HEK293 (cell line): ENCODE measurements around the gene GAMT.
"Not testable (repeated sequence)": the region's sequence is repeated elsewhere in the genome, so short reads cannot be mapped to it uniquely, and the experiment has no call there.

ENCODE experiments used
- CTCF ChIA-PET: fragments of 350-600 bp; formaldehyde crosslinking; extraction: SDS; loops from one replicate; lab custom pipeline; 2021; ENCODE audit warnings: antibody characterized with exemption; lab: Yijun Ruan, JAX
- POLR2A ChIA-PET: fragments of 300-600 bp; formaldehyde crosslinking; extraction: SDS; loops from one replicate; lab custom pipeline; 2020; ENCODE audit warnings: antibody characterized with exemption, inconsistent platforms; lab: Yijun Ruan, JAX
- H3K27ac ChIP-seq: fragments of 200-500 bp; sonication (Bioruptor generic); 2 replicates; pipeline ENCODE4 v1.5.1; 2014; ENCODE audit warnings: low read depth, low read length, control low read depth, inconsistent platforms; ENCODE audit errors: extremely low read depth
- H3K36me3 ChIP-seq, 2 experiments: fragments of 200-500 bp in 1 of 2; sonication (Bioruptor generic) in 1 of 2; 1 replicate in 1 of 2; 2 replicates in 1 of 2; pipeline ENCODE4 v1.5.1; 2014 to 2017; ENCODE audit warnings: inconsistent platforms in 2 of 2, low read length in 2 of 2; ENCODE audit not compliant: control insufficient read depth in 2 of 2, insufficient read depth in 1 of 2
- H3K4me1 ChIP-seq: fragments of 200-500 bp; sonication (Bioruptor generic); 2 replicates; pipeline ENCODE4 v1.5.1; 2014; ENCODE audit warnings: mild to moderate bottlenecking, low read length, inconsistent platforms; ENCODE audit not compliant: control insufficient read depth, insufficient read depth
- H3K4me3 ChIP-seq: 2 replicates; pipeline ENCODE4 v1.5.1; 2011; ENCODE audit warnings: low read depth, mild to moderate bottlenecking, control low read depth, low read length, moderate library complexity
- H3K9me3 ChIP-seq: fragments of 200-500 bp; sonication (Bioruptor generic); 2 replicates; pipeline ENCODE4 v1.5.1; 2014; ENCODE audit warnings: low read depth, low read length, inconsistent platforms; ENCODE audit not compliant: control insufficient read depth, insufficient read depth
- GFI1B ChIP-seq: fragments of 450-650 bp; formaldehyde crosslinking; IDR thresholded peaks from 2 replicates; pipeline ENCODE4 v1.5.1; 2016; ENCODE audit warnings: missing biosample characterization, missing genetic modification characterization
- GLIS2 ChIP-seq: fragments of 450-650 bp; formaldehyde crosslinking; IDR thresholded peaks from 2 replicates; pipeline ENCODE4 v1.5.1; 2016; ENCODE audit warnings: missing biosample characterization, missing genetic modification characterization
- KLF16 ChIP-seq: fragments of 450-650 bp; formaldehyde crosslinking; IDR thresholded peaks from 2 replicates; pipeline ENCODE4 v1.5.1; 2017; ENCODE audit warnings: missing biosample characterization, missing genetic modification characterization
- MEIS1 ChIP-seq: sonication (generic); formaldehyde crosslinking; IDR thresholded peaks from 2 replicates; pipeline ENCODE4 v1.8.1; 2022; ENCODE audit warnings: missing genetic modification reagents, mild to moderate bottlenecking, borderline replicate concordance
- SALL2 ChIP-seq: fragments of 450-650 bp; formaldehyde crosslinking; IDR thresholded peaks from 2 replicates; pipeline ENCODE4 v1.5.0; 2017; ENCODE audit warnings: missing biosample characterization, mild to moderate bottlenecking, missing genetic modification characterization, borderline replicate concordance
- SETDB1 ChIP-seq: IDR thresholded peaks from one replicate; pipeline ENCODE4 v1.6.1; 2017; ENCODE audit warnings: mild to moderate bottlenecking, low read length, moderate library complexity, mixed read lengths; ENCODE audit not compliant: insufficient read length
- ZBTB48 ChIP-seq: fragments of 450-650 bp; formaldehyde crosslinking; IDR thresholded peaks from 2 replicates; pipeline ENCODE4 v1.5.1; 2016; ENCODE audit warnings: missing biosample characterization, missing genetic modification characterization
- ZEB2 ChIP-seq: fragments of 450-650 bp; formaldehyde crosslinking; IDR thresholded peaks from 2 replicates; pipeline ENCODE4 v1.5.1; 2016; ENCODE audit warnings: missing biosample characterization, missing genetic modification characterization
- ZNF146 ChIP-seq: fragments of 450-650 bp; formaldehyde crosslinking; IDR thresholded peaks from 2 replicates; pipeline ENCODE4 v1.5.1; 2016; ENCODE audit warnings: missing biosample characterization, missing genetic modification characterization
- ZNF202 ChIP-seq: fragments of 450-650 bp; formaldehyde crosslinking; IDR thresholded peaks from 2 replicates; pipeline ENCODE4 v1.5.1; 2016; ENCODE audit warnings: missing biosample characterization, missing genetic modification characterization, borderline replicate concordance
- ZNF341 ChIP-seq: fragments of 450-650 bp; formaldehyde crosslinking; IDR thresholded peaks from 2 replicates; pipeline ENCODE4; 2016; ENCODE audit warnings: low read depth, missing biosample characterization, missing genetic modification characterization
- ZNF529 ChIP-seq: fragments of 450-650 bp; formaldehyde crosslinking; IDR thresholded peaks from 2 replicates; pipeline ENCODE4 v1.5.1; 2017; ENCODE audit warnings: missing genetic modification characterization, missing biosample characterization; ENCODE audit not compliant: insufficient replicate concordance
- ZNF530 ChIP-seq: fragments of 450-650 bp; formaldehyde crosslinking; IDR thresholded peaks from 2 replicates; pipeline ENCODE4 v1.5.1; 2016; ENCODE audit warnings: low read depth, missing biosample characterization, missing genetic modification characterization
- ZNF561 ChIP-seq: fragments of 450-650 bp; IDR thresholded peaks from 2 replicates; pipeline ENCODE4 v1.5.1; 2018; ENCODE audit warnings: missing biosample characterization, missing genetic modification characterization, borderline replicate concordance
- ZNF629 ChIP-seq: fragments of 450-650 bp; formaldehyde crosslinking; IDR thresholded peaks from 2 replicates; pipeline ENCODE4 v1.5.1; 2017; ENCODE audit warnings: missing biosample characterization, missing genetic modification characterization
- ZNF658 ChIP-seq: fragments of 450-650 bp; formaldehyde crosslinking; IDR thresholded peaks from 2 replicates; pipeline ENCODE4; 2016; ENCODE audit warnings: missing biosample characterization, missing genetic modification characterization
- ZNF777 ChIP-seq: fragments of 450-650 bp; formaldehyde crosslinking; IDR thresholded peaks from 2 replicates; pipeline ENCODE4 v1.5.1; 2017; ENCODE audit warnings: missing biosample characterization, missing genetic modification characterization, borderline replicate concordance
- TF ChIP-seq, protein P1 (sequence below): fragments of 450-650 bp; formaldehyde crosslinking; IDR thresholded peaks from 2 replicates; pipeline ENCODE4 v1.5.1; 2016; ENCODE audit warnings: missing biosample characterization, missing genetic modification characterization
- TF ChIP-seq, protein P2 (sequence below): fragments of 450-650 bp; formaldehyde crosslinking; IDR thresholded peaks from 2 replicates; pipeline ENCODE4 v1.5.1; 2016; ENCODE audit warnings: missing biosample characterization, missing genetic modification characterization
- TF ChIP-seq, protein P3 (sequence below): fragments of 450-650 bp; formaldehyde crosslinking; IDR thresholded peaks from 2 replicates; pipeline ENCODE4 v1.5.1; 2016; ENCODE audit warnings: missing biosample characterization, missing genetic modification characterization

GAMT gene

DNA sequence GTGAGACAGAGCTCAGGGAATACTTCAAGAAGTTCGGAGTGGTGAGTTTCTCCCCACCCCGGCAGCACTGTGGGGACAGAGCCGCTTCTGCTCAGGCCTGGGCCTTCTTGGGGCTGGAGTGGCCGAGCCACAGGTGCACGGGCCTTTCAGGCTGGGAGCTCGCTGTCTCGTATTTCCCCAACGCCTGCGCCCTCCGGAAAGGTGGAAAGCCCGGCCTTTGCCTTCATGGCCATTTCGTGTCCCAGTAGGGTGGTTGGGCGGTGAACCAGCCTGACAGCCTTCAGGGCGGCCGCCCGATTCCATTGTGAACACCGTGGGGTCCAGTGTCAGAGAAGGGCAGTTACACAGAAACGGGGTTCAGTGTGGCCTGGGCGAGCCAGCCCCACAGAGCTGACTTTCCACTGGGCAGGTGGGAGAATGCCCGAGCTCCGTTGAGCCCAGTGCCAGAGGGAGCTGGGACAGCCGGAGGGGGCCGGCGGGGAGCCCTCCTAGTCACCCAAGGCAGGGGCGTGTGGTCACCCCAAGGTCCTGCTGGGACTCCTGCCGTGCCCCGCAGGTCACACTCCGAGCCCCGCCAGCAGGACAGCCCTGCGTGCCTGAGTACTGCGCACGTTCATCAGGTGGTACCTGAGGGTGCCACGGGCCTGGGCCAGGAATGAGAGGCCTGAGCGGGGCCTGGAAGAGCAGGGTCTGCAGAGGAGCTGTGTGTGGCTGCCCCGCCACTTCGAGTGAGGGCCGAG is 20.0 kb upstream of the GAMT start (continued):
- TF ChIP-seq ZEB2: no peak
- no peak for TF ChIP-seq ZNF202 (tag by site-specific recombination)
- no peak for TF ChIP-seq GLIS2
- TF ChIP-seq ZNF561: no peak
- TF ChIP-seq GFI1B (tag by site-specific recombination): no peak
- no peak for TF ChIP-seq SETDB1
- TF ChIP-seq, protein P1, sequence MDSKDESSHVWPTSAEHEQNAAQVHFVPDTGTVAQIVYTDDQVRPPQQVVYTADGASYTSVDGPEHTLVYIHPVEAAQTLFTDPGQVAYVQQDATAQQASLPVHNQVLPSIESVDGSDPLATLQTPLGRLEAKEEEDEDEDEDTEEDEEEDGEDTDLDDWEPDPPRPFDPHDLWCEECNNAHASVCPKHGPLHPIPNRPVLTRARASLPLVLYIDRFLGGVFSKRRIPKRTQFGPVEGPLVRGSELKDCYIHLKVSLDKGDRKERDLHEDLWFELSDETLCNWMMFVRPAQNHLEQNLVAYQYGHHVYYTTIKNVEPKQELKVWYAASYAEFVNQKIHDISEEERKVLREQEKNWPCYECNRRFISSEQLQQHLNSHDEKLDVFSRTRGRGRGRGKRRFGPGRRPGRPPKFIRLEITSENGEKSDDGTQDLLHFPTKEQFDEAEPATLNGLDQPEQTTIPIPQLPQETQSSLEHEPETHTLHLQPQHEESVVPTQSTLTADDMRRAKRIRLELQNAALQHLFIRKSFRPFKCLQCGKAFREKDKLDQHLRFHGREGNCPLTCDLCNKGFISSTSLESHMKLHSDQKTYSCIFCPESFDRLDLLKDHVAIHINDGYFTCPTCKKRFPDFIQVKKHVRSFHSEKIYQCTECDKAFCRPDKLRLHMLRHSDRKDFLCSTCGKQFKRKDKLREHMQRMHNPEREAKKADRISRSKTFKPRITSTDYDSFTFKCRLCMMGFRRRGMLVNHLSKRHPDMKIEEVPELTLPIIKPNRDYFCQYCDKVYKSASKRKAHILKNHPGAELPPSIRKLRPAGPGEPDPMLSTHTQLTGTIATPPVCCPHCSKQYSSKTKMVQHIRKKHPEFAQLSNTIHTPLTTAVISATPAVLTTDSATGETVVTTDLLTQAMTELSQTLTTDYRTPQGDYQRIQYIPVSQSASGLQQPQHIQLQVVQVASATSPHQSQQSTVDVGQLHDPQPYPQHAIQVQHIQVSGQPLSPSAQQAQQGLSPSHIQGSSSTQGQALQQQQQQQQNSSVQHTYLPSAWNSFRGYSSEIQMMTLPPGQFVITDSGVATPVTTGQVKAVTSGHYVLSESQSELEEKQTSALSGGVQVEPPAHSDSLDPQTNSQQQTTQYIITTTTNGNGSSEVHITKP: no peak
- TF ChIP-seq ZNF146 (tag by site-specific recombination): no peak
- no peak for TF ChIP-seq ZNF530
- TF ChIP-seq ZNF529 (tag by site-specific recombination): no peak
- no peak for TF ChIP-seq SALL2 (tag by site-specific recombination)

DNA sequence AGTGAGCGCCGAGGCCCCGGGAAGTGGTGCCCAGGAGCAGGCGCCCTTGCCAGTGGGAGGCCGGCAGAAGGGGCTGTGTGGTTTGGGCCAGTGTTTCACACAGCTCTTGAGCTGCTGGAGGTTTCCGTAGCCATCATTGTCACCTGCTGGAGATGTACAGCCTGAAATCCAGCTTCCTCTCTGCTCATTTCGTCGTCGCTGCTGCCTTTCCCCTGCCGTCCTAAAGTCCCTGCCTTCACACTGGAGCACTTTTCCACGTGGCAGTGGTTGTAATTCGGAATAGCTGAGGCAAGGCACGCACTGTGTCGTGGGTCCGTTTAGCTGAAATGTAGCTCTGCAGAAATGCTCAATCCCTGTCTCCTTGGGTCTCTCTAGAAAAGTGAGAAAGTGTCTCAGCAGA is 19.2 kb upstream of the GAMT start:
- H3K4me3 ChIP-seq: no peak overlapping the region
- no peaks in the 10 kb centered on the region for H3K9me3 ChIP-seq
- TF ChIP-seq MEIS1 (CRISPR knock-in tag): no peak
- no peak for TF ChIP-seq ZBTB48 (tag by site-specific recombination)
- TF ChIP-seq ZNF777 (tag by site-specific recombination): no peak
- TF ChIP-seq ZNF341 (tag by site-specific recombination): no peak
- no peak for TF ChIP-seq ZNF629 (tag by site-specific recombination)
- no peak for TF ChIP-seq ZEB2
- no peak for TF ChIP-seq ZNF658 (tag by site-specific recombination)
- TF ChIP-seq, protein P2, sequence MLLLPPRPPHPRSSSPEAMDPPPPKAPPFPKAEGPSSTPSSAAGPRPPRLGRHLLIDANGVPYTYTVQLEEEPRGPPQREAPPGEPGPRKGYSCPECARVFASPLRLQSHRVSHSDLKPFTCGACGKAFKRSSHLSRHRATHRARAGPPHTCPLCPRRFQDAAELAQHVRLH (tag by site-specific recombination): no peak
- TF ChIP-seq, protein P3, sequence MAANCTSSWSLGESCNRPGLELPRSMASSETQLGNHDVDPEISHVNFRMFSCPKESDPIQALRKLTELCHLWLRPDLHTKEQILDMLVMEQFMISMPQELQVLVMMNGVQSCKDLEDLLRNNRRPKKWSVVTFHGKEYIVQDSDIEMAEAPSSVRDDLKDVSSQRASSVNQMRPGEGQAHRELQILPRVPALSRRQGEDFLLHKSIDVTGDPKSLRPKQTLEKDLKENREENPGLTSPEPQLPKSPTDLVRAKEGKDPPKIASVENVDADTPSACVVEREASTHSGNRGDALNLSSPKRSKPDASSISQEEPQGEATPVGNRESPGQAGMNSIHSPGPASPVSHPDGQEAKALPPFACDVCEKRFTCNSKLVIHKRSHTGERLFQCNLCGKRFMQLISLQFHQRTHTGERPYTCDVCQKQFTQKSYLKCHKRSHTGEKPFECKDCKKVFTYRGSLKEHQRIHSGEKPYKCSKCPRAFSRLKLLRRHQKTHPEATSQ: no peak
- TF ChIP-seq KLF16 (tag by site-specific recombination): no peak
- no peak overlapping the region for H3K27ac ChIP-seq
- ChIA-PET CTCF (no interaction called here), POLR2A (interaction anchor here (0.8 to 1.0 kb wide), 3 partner anchors 9 to 21 kb away, joined by 3 to 7 read pairs (median 3); no protein-coding TSS in a partner anchor)
- H3K36me3 ChIP-seq: peaks cover 5 to 96% of the 10 kb centered on the region in 2 experiments
- H3K4me1 ChIP-seq: peaks cover 15% of the 10 kb centered on the region

DNA sequence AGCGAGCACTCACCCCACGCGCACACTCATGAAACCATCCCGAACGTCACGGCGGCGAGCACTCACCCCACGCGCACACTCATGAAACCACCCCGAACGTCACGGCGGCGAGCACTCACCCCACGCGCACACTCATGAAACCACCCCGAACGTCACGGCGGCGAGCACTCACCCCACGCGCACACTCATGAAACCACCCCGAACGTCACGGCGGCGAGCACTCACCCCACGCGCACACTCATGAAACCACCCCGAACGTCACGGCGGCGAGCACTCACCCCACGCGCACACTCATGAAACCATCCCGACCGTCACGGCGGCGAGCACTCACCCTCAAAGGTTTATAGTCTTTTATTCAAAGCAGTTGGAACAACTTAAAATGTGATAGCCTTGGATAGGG is 18.7 kb upstream of the GAMT start:
- H3K4me3 ChIP-seq, CTCF ChIA-PET, H3K9me3 ChIP-seq, H3K27ac ChIP-seq: not testable (repeated sequence)
- POLR2A ChIA-PET: interaction anchor here (0.9 to 1.0 kb wide), 2 partner anchors 9 to 21 kb away, joined by 3 to 7 read pairs; no protein-coding TSS in a partner anchor
- peaks cover 5 to 91% of the 10 kb centered on the region in 2 experiments for H3K36me3 ChIP-seq
- peaks cover 18% of the 10 kb centered on the region for H3K4me1 ChIP-seq
